NCI-H82 (cell line): ENCODE data around the gene C19orf12.
"Not testable (repeated sequence)": the region's sequence is repeated elsewhere in the genome, so short reads cannot be mapped to it uniquely, and the experiment has no call there.

ENCODE experiments used
- DNase-seq: peaks from one replicate; lab custom pipeline; 2025; lab: John Stamatoyannopoulos, UW

Gene C19orf12

GRCh38 chr19:29727906-29728305, 12.8 kb upstream of the C19orf12 start:
- no peak for DNase-seq

- DNase-seq = no peak
Observed at GRCh38 chr19:29724746-29725145, 9.7 kb upstream of the C19orf12 start.

GRCh38 chr19:29724102-29724641, 9.1 kb upstream of the C19orf12 start:
- no peak for DNase-seq

- DNase-seq = no peak
Observed at GRCh38 chr19:29717051-29717450, 2.0 kb upstream of the C19orf12 start.

GRCh38 chr19:29715701-29716581, 880 bp upstream of the C19orf12 start:
- DNase-seq = peak; percentile 47

GRCh38 chr19:29714371-29714952, 599 bp downstream of the C19orf12 start:
- DNase-seq = peak; percentile 56

GRCh38 chr19:29712744-29713516, 2.1 kb downstream of the C19orf12 start:
- no peak for DNase-seq

- DNase-seq = no peak
Observed at GRCh38 chr19:29711584-29712132, 3.4 kb downstream of the C19orf12 start.

GRCh38 chr19:29709440-29709798, 5.6 kb downstream of the C19orf12 start:
- DNase-seq = not testable (repeated sequence)

- DNase-seq = no peak
Observed at GRCh38 chr19:29708554-29709439, 6.3 kb downstream of the C19orf12 start.

GRCh38 chr19:29706635-29707034, 8.4 kb downstream of the C19orf12 start:
- no peak for DNase-seq

- DNase-seq = no peak
Observed at GRCh38 chr19:29705706-29706105, 9.4 kb downstream of the C19orf12 start.

GRCh38 chr19:29704562-29705558, 10.2 kb downstream of the C19orf12 start:
- no peak for DNase-seq

- no peak for DNase-seq
Observed at GRCh38 chr19:29702963-29703320, 12.1 kb downstream of the C19orf12 start.

- DNase-seq = no peak
Observed at GRCh38 chr19:29702161-29702962, 12.7 kb downstream of the C19orf12 start.

- no peak for DNase-seq
Observed at GRCh38 chr19:29700498-29700897, 14.6 kb downstream of the C19orf12 start.

GRCh38 chr19:29699861-29700260, 15.2 kb downstream of the C19orf12 start:
- no peak for DNase-seq

GRCh38 chr19:29697523-29698261, 17.4 kb downstream of the C19orf12 start:
- DNase-seq = no peak

GRCh38 chr19:29696565-29696846, 18.6 kb downstream of the C19orf12 start:
- DNase-seq = no peak
